Testis (tissue), 2 donors: ENCODE data around the gene FAM193A.

Experiments used
- CTCF ChIP-seq, 3 experiments: fragments of 450-650 bp in 2 of 3; fragments of 200-600 bp in 1 of 3; sonication (generic) in 1 of 3; IDR thresholded peaks; one replicate each; pipeline ENCODE4 v1.5.1; 2016 to 2019; ENCODE audit warnings: antibody characterized with exemption in 3 of 3, mild to moderate bottlenecking in 2 of 3, moderate library complexity in 1 of 3
- POLR2A ChIP-seq: fragments of 450-650 bp; IDR thresholded peaks from one replicate; pipeline ENCODE4 v1.6.1; 2017; ENCODE audit warnings: antibody characterized with exemption, mild to moderate bottlenecking, moderate library complexity

GRCh38 chr4:2672082-2672481, 135.6 kb downstream of the FAM193A start:
- TF ChIP-seq CTCF (IDR thresholded peaks at IDR 0.05), result no peak
- no peak for TF ChIP-seq POLR2A
